ENCODE data around the gene VTN. TPM values are rescaled to one million over a fixed set of nuclear protein-coding genes. Genes with fewer than 3 reads are reported as not detected.

The VTN gene
- total RNA-seq, 1 donor from 2014 or later: 2.7 TPM

DNA sequence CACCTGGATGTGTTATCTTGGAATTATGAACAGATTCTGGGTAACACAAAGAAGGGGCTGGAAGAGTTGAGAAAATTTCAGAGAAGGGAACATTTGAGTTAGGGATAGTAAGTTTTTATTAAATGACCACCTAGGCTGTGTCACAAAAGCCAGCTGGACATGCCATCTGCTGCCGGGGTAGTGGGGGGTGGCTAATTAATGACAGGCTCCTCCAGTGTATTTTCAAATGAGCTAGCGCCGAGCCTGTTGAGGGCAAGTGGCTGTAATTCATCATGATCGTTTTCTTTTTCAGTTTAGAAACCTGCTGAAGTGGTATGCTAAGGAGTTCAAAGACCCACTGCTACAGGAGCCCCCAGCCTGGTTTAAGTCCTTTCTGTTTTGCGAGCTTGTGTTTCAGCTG, 44.9 kb downstream of the VTN start:
- TF ChIP-seq, protein P1, sequence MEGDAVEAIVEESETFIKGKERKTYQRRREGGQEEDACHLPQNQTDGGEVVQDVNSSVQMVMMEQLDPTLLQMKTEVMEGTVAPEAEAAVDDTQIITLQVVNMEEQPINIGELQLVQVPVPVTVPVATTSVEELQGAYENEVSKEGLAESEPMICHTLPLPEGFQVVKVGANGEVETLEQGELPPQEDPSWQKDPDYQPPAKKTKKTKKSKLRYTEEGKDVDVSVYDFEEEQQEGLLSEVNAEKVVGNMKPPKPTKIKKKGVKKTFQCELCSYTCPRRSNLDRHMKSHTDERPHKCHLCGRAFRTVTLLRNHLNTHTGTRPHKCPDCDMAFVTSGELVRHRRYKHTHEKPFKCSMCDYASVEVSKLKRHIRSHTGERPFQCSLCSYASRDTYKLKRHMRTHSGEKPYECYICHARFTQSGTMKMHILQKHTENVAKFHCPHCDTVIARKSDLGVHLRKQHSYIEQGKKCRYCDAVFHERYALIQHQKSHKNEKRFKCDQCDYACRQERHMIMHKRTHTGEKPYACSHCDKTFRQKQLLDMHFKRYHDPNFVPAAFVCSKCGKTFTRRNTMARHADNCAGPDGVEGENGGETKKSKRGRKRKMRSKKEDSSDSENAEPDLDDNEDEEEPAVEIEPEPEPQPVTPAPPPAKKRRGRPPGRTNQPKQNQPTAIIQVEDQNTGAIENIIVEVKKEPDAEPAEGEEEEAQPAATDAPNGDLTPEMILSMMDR (IDR thresholded peaks at IDR 0.05; ENCODE audit: insufficient read depth, low read depth, low read length): no peak
- TF ChIP-seq EZH2 (IDR thresholded peaks at IDR 0.05; ENCODE audit: insufficient read depth, low read length): no peak
- Mint-ChIP-seq H3K4me1 (ENCODE audit: low read depth, unreplicated experiment) (peaks cover 12% of the 10 kb centered on the region), H3K27ac (ENCODE audit: unreplicated experiment) (no peak overlapping the region), H3K4me3 (ENCODE audit: unreplicated experiment) (no peak overlapping the region), H3K9me3 (ENCODE audit: unreplicated experiment) (no peaks in the 10 kb centered on the region), H3K36me3 (ENCODE audit: low read depth, unreplicated experiment) (peaks cover 13% of the 10 kb centered on the region), H3K27me3 (ENCODE audit: low read depth, unreplicated experiment) (no peaks in the 10 kb centered on the region)
- Histone ChIP-seq H2AFZ (ENCODE audit: low read depth, low read length) (no peak overlapping the region), H3K4me2 (ENCODE audit: low read length) (no peak overlapping the region), H3K36me3 (ENCODE audit: insufficient read depth, low read length) (peaks cover 14% of the 10 kb centered on the region), H3K9me3 (ENCODE audit: insufficient read depth, low read depth, low read length) (no peaks in the 10 kb centered on the region), H3K4me1 (ENCODE audit: insufficient read depth, low read length) (no peaks in the 10 kb centered on the region), H3K27me3 (ENCODE audit: insufficient read depth, low read length) (no peaks in the 10 kb centered on the region), H3K79me2 (ENCODE audit: insufficient read depth, low read length) (peaks cover 28% of the 10 kb centered on the region), H4K20me1 (ENCODE audit: insufficient read depth, low read length) (peaks cover 19% of the 10 kb centered on the region), H3K9ac (ENCODE audit: low read length) (no peak overlapping the region), H3K27ac (ENCODE audit: low read depth, low read length) (no peak overlapping the region), H3K4me3 (ENCODE audit: insufficient read depth, low read depth, low read length) (no peak overlapping the region)
- DNase-seq (ENCODE audit: low read depth) (no peak), FAIRE-seq (no peak)

DNA sequence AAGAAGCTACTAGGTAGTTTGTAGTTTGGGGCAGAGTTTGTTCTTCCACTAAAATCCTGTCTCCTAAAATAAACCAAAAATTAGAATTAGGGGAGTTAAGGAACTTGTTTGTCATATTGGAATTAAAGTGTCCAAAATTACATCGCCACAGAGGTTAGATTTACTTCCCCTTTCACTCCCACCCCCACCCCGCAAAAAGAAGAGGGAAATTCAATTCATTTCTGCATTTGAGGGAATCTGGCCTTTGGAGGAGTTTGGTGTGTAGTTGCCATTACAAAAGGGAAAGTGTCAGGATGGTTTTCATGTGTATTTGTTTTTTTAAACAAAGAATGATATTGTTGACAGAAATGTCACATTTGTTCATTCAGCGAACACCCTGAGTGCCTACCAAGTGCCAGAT, 45.3 kb downstream of the VTN start:
- H3K79me2 ChIP-seq (ENCODE audit: insufficient read depth, low read length): peaks cover 32% of the 10 kb centered on the region
- no peaks in the 10 kb centered on the region for H3K27me3 Mint-ChIP-seq (ENCODE audit: low read depth, unreplicated experiment)
- H3K4me1 Mint-ChIP-seq (ENCODE audit: low read depth, unreplicated experiment): peaks cover 12% of the 10 kb centered on the region
- H3K4me2 ChIP-seq (ENCODE audit: low read length): no peak overlapping the region
- H3K4me3 ChIP-seq (ENCODE audit: insufficient read depth, low read depth, low read length): no peak overlapping the region
- no peak overlapping the region for H3K9ac ChIP-seq (ENCODE audit: low read length)
- TF ChIP-seq EZH2 (IDR thresholded peaks at IDR 0.05; ENCODE audit: insufficient read depth, low read length): no peak
- TF ChIP-seq, protein P1 (IDR thresholded peaks at IDR 0.05; ENCODE audit: insufficient read depth, low read depth, low read length): no peak
- peaks cover 13% of the 10 kb centered on the region for H3K36me3 Mint-ChIP-seq (ENCODE audit: low read depth, unreplicated experiment)
- no peak for FAIRE-seq
- H3K27ac Mint-ChIP-seq (ENCODE audit: unreplicated experiment): no peak overlapping the region
- no peak for DNase-seq (ENCODE audit: low read depth)
- peaks cover 19% of the 10 kb centered on the region for H4K20me1 ChIP-seq (ENCODE audit: insufficient read depth, low read length)
- H3K27ac ChIP-seq (ENCODE audit: low read depth, low read length): no peak overlapping the region
- H3K27me3 ChIP-seq (ENCODE audit: insufficient read depth, low read length): no peaks in the 10 kb centered on the region
- no peak overlapping the region for H3K4me3 Mint-ChIP-seq (ENCODE audit: unreplicated experiment)
- H3K36me3 ChIP-seq (ENCODE audit: insufficient read depth, low read length): peaks cover 14% of the 10 kb centered on the region
- H2AFZ ChIP-seq (ENCODE audit: low read depth, low read length): no peak overlapping the region
- peaks cover 2% of the 10 kb centered on the region for H3K4me1 ChIP-seq (ENCODE audit: insufficient read depth, low read length)
- H3K9me3 Mint-ChIP-seq (ENCODE audit: unreplicated experiment): no peaks in the 10 kb centered on the region
- no peaks in the 10 kb centered on the region for H3K9me3 ChIP-seq (ENCODE audit: insufficient read depth, low read depth, low read length)

DNA sequence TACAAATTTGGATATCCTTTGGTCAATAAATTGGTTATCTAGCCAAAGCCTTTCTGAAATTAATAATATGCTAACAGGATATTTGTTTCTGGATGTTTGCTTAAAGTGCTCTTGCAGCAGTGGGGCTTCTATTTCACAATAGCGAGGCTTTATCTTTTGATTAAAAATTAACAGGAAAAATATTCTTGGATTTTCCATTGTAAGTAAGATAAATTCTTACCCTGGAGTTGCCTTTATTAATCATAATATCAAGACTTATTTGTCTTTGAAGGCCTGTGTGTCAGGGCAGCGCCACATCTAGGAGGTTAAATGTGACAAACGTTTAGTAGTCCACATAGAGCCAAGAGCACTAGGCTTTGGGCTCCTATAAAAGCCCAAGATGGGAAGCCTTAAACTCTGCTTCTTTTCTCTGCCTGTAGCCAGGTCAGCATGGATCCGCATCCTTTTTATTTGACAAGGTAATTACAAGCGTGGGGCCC, 45.8 kb downstream of the VTN start:
- Mint-ChIP-seq H3K4me3 (ENCODE audit: unreplicated experiment) (no peak overlapping the region), H3K4me1 (ENCODE audit: low read depth, unreplicated experiment) (peaks cover 12% of the 10 kb centered on the region), H3K9me3 (ENCODE audit: unreplicated experiment) (no peaks in the 10 kb centered on the region), H3K27ac (ENCODE audit: unreplicated experiment) (no peak overlapping the region), H3K36me3 (ENCODE audit: low read depth, unreplicated experiment) (peaks cover 13% of the 10 kb centered on the region), H3K27me3 (ENCODE audit: low read depth, unreplicated experiment) (no peaks in the 10 kb centered on the region)
- no peak for TF ChIP-seq EZH2 (IDR thresholded peaks at IDR 0.05; ENCODE audit: insufficient read depth, low read length)
- TF ChIP-seq, protein P1 (IDR thresholded peaks at IDR 0.05; ENCODE audit: insufficient read depth, low read depth, low read length): no peak
- H3K4me3 ChIP-seq (ENCODE audit: insufficient read depth, low read depth, low read length): no peak overlapping the region
- no peaks in the 10 kb centered on the region for H3K9me3 ChIP-seq (ENCODE audit: insufficient read depth, low read depth, low read length)
- H3K27ac ChIP-seq (ENCODE audit: low read depth, low read length): no peak overlapping the region
- H3K27me3 ChIP-seq (ENCODE audit: insufficient read depth, low read length): no peaks in the 10 kb centered on the region
- H3K36me3 ChIP-seq (ENCODE audit: insufficient read depth, low read length): peaks cover 13% of the 10 kb centered on the region
- peaks cover 17% of the 10 kb centered on the region for H4K20me1 ChIP-seq (ENCODE audit: insufficient read depth, low read length)
- H3K9ac ChIP-seq (ENCODE audit: low read length): no peak overlapping the region
- no peak overlapping the region for H3K4me2 ChIP-seq (ENCODE audit: low read length)
- DNase-seq (ENCODE audit: low read depth): no peak
- peaks cover 7% of the 10 kb centered on the region for H3K4me1 ChIP-seq (ENCODE audit: insufficient read depth, low read length)
- no peak overlapping the region for H2AFZ ChIP-seq (ENCODE audit: low read depth, low read length)
- H3K79me2 ChIP-seq (ENCODE audit: insufficient read depth, low read length): peaks cover 34% of the 10 kb centered on the region
- no peak for FAIRE-seq
